WTC11 (cell line): ENCODE data around the gene BEND6. TPM values are rescaled to one million over a fixed set of nuclear protein-coding genes. Genes with fewer than 3 reads are reported as not detected.

ENCODE experiments used
- ATAC-seq: fragments of 200-7000 bp; cut with Tn5 transposase; 2 replicates; pipeline ENCODE4 v1.10.0; 2021; ENCODE audit warnings: mild to moderate bottlenecking, moderate library complexity
- CTCF ChIA-PET: fragments of 300-600 bp; sonication (Branson Sonifier 250); formaldehyde crosslinking; loops from one replicate; lab custom pipeline; 2021; ENCODE audit warnings: antibody characterized with exemption; lab: Charles Lee
- POLR2A ChIA-PET: fragments of 350-600 bp; sonication (Branson Sonifier 250); formaldehyde crosslinking; loops from one replicate; lab custom pipeline; 2021; ENCODE audit warnings: antibody characterized with exemption; lab: Charles Lee
- DNase-seq: peaks from one replicate; pipeline ENCODE4 v3.0.0; 2021; ENCODE audit warnings: low spot score
- H3K27ac Mint-ChIP-seq: 2 replicates; pipeline ENCODE4 v1.8.0; 2021; ENCODE audit warnings: mixed read lengths
- H3K27me3 Mint-ChIP-seq: 2 replicates; pipeline ENCODE4 v1.8.0; 2021; ENCODE audit warnings: low read depth, mild to moderate bottlenecking, moderate library complexity, mixed read lengths
- H3K36me3 Mint-ChIP-seq: 2 replicates; pipeline ENCODE4 v1.8.0; 2021; ENCODE audit warnings: mixed read lengths
- H3K4me1 Mint-ChIP-seq: 2 replicates; pipeline ENCODE4 v1.8.0; 2022; ENCODE audit warnings: mixed read lengths
- H3K4me3 Mint-ChIP-seq: 2 replicates; pipeline ENCODE4 v1.8.0; 2021; ENCODE audit warnings: mild to moderate bottlenecking, moderate library complexity, mixed read lengths
- H3K9me3 Mint-ChIP-seq: 2 replicates; pipeline ENCODE4 v1.8.0; 2021; ENCODE audit warnings: mixed read lengths
- CREB1 ChIP-seq: sonication (generic); formaldehyde crosslinking; IDR thresholded peaks from 2 replicates; pipeline ENCODE4 v1.8.0; 2023; ENCODE audit warnings: mild to moderate bottlenecking, missing genetic modification reagents
- ELF4 ChIP-seq: sonication (generic); formaldehyde crosslinking; IDR thresholded peaks from 2 replicates; pipeline ENCODE4 v1.8.1; 2022; ENCODE audit warnings: low read depth, mild to moderate bottlenecking, moderate library complexity, missing genetic modification reagents
- ETV6 ChIP-seq: sonication (generic); formaldehyde crosslinking; IDR thresholded peaks from 2 replicates; pipeline ENCODE4 v1.8.1; 2022; ENCODE audit warnings: mild to moderate bottlenecking, missing genetic modification reagents
- FOXP4 ChIP-seq: sonication (generic); formaldehyde crosslinking; IDR thresholded peaks from 2 replicates; pipeline ENCODE4 v1.8.0; 2022; ENCODE audit warnings: mild to moderate bottlenecking, missing genetic modification reagents
- GTF2I ChIP-seq: fragments of 250-450 bp; sonication (Bioruptor Pico); conservative IDR thresholded peaks from 2 replicates; pipeline ENCODE4 v1.4.0; 2021; ENCODE audit warnings: mild to moderate bottlenecking
- KAT7 ChIP-seq: sonication (generic); formaldehyde crosslinking; IDR thresholded peaks from 2 replicates; pipeline ENCODE4 v1.8.1; 2023; ENCODE audit warnings: missing genetic modification reagents, mild to moderate bottlenecking, borderline replicate concordance
- MLX ChIP-seq: sonication (generic); formaldehyde crosslinking; IDR thresholded peaks from 2 replicates; pipeline ENCODE4 v1.8.1; 2023; ENCODE audit warnings: mild to moderate bottlenecking, missing genetic modification reagents, moderate library complexity
- MYBL2 ChIP-seq: sonication (generic); formaldehyde crosslinking; IDR thresholded peaks from 2 replicates; pipeline ENCODE4 v1.8.1; 2023; ENCODE audit warnings: mild to moderate bottlenecking, moderate library complexity, missing genetic modification reagents
- NFATC4 ChIP-seq: fragments of 250-450 bp; sonication (Bioruptor Pico); IDR thresholded peaks from 2 replicates; pipeline ENCODE4 v1.9.0; 2021; ENCODE audit warnings: mild to moderate bottlenecking
- NR1H2 ChIP-seq: sonication (generic); formaldehyde crosslinking; IDR thresholded peaks from 2 replicates; pipeline ENCODE4 v1.9.0; 2021; ENCODE audit warnings: mild to moderate bottlenecking, moderate library complexity, missing genetic modification reagents
- PRDM15 ChIP-seq: sonication (generic); formaldehyde crosslinking; IDR thresholded peaks from 2 replicates; pipeline ENCODE4 v1.8.0; 2022; ENCODE audit warnings: missing genetic modification reagents
- PRRX2 ChIP-seq: fragments of 250-450 bp; sonication (Bioruptor Pico); IDR thresholded peaks from 2 replicates; pipeline ENCODE4 v1.8.0; 2021; ENCODE audit warnings: mild to moderate bottlenecking
- SMAD4 ChIP-seq: sonication (generic); formaldehyde crosslinking; IDR thresholded peaks from 2 replicates; pipeline ENCODE4 v1.8.0; 2022; ENCODE audit warnings: mild to moderate bottlenecking, missing genetic modification reagents
- TEAD4 ChIP-seq: sonication (generic); formaldehyde crosslinking; IDR thresholded peaks from 2 replicates; pipeline ENCODE4 v1.8.0; 2022; ENCODE audit warnings: mild to moderate bottlenecking, missing genetic modification reagents
- TP53 ChIP-seq: sonication (generic); formaldehyde crosslinking; IDR thresholded peaks from 2 replicates; pipeline ENCODE4 v1.8.1; 2023; ENCODE audit warnings: mild to moderate bottlenecking, missing genetic modification reagents
- ZNF121 ChIP-seq: sonication (generic); formaldehyde crosslinking; IDR thresholded peaks from 2 replicates; pipeline ENCODE4 v1.8.0; 2023; ENCODE audit warnings: missing genetic modification reagents
- ZNF219 ChIP-seq: sonication (generic); formaldehyde crosslinking; IDR thresholded peaks from 2 replicates; pipeline ENCODE4 v1.8.0; 2023; ENCODE audit warnings: missing genetic modification reagents, mild to moderate bottlenecking, borderline replicate concordance
- ZNF232 ChIP-seq: sonication (generic); formaldehyde crosslinking; IDR thresholded peaks from 2 replicates; pipeline ENCODE4 v1.8.0; 2022; ENCODE audit warnings: mild to moderate bottlenecking, missing genetic modification reagents
- ZNF416 ChIP-seq: fragments of 250-450 bp; sonication (Bioruptor Pico); IDR thresholded peaks from 2 replicates; pipeline ENCODE4 v1.9.0; 2021; ENCODE audit warnings: mild to moderate bottlenecking, inconsistent platforms
- total RNA-seq: library from RNA; stranded (reverse); gene quantifications from 3 replicates; pipeline ENCODE4 v1.2.3, GENCODE V29; 2021
- TF ChIP-seq, protein P1 (sequence below): fragments of 250-450 bp; sonication (Bioruptor Pico); IDR thresholded peaks from 2 replicates; pipeline ENCODE4 v1.8.0; 2021; ENCODE audit warnings: mild to moderate bottlenecking
- TF ChIP-seq, protein P2 (sequence below): sonication (generic); formaldehyde crosslinking; IDR thresholded peaks from 2 replicates; pipeline ENCODE4 v1.8.1; 2022; ENCODE audit warnings: low read depth, mild to moderate bottlenecking, moderate library complexity, missing genetic modification reagents, borderline replicate concordance
- TF ChIP-seq, protein P3 (sequence below): sonication (generic); formaldehyde crosslinking; conservative IDR thresholded peaks from 2 replicates; pipeline ENCODE4 v1.8.1; 2022; ENCODE audit warnings: mild to moderate bottlenecking, missing genetic modification reagents
- TF ChIP-seq, protein P4 (sequence below): sonication (generic); formaldehyde crosslinking; IDR thresholded peaks from 2 replicates; pipeline ENCODE4 v1.8.0; 2022; ENCODE audit warnings: mild to moderate bottlenecking, missing genetic modification reagents
- TF ChIP-seq, protein P5 (sequence below): sonication (generic); formaldehyde crosslinking; IDR thresholded peaks from 2 replicates; pipeline ENCODE4 v1.8.0; 2023; ENCODE audit warnings: missing genetic modification reagents, mild to moderate bottlenecking, borderline replicate concordance

The BEND6 gene
- total RNA-seq, 1 experiment from 2014 or later, result 1.5 TPM

DNA sequence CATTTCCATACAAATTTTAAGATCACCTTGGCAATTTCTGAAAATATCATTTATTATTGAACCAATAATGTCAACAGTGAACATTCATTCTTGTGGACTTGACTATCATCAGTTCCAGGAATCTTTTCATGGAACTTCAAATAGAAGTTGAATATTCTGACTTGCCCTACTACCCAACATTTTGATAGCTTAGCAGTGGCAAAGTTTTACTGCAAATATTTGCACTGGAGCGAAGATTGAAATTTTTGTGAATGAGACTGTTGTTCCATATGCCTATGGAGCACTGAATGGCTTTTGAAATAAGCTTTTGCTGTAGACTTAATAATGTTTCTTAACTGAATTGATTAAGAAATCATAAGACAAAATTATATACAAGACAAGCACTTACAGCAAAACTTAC is 23.6 kb downstream of the BEND6 start (continued):
- no peak for TF ChIP-seq PRDM15 (CRISPR knock-in tag)
- no peak for TF ChIP-seq KAT7 (CRISPR knock-in tag)
- TF ChIP-seq, protein P1, sequence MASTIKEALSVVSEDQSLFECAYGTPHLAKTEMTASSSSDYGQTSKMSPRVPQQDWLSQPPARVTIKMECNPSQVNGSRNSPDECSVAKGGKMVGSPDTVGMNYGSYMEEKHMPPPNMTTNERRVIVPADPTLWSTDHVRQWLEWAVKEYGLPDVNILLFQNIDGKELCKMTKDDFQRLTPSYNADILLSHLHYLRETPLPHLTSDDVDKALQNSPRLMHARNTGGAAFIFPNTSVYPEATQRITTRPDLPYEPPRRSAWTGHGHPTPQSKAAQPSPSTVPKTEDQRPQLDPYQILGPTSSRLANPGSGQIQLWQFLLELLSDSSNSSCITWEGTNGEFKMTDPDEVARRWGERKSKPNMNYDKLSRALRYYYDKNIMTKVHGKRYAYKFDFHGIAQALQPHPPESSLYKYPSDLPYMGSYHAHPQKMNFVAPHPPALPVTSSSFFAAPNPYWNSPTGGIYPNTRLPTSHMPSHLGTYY (CRISPR knock-in tag), result no peak
- TF ChIP-seq FOXP4 (CRISPR knock-in tag), result no peak
- TF ChIP-seq, protein P2, sequence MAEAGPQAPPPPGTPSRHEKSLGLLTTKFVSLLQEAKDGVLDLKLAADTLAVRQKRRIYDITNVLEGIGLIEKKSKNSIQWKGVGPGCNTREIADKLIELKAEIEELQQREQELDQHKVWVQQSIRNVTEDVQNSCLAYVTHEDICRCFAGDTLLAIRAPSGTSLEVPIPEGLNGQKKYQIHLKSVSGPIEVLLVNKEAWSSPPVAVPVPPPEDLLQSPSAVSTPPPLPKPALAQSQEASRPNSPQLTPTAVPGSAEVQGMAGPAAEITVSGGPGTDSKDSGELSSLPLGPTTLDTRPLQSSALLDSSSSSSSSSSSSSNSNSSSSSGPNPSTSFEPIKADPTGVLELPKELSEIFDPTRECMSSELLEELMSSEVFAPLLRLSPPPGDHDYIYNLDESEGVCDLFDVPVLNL, result no peak
- no peak for TF ChIP-seq ZNF232 (CRISPR knock-in tag)
- TF ChIP-seq SMAD4 (CRISPR knock-in tag), result no peak
- no peak for TF ChIP-seq ZNF121
- TF ChIP-seq NR1H2 (CRISPR knock-in tag), result no peak
- TF ChIP-seq ZNF219 (CRISPR knock-in tag), result no peak
- TF ChIP-seq CREB1 (CRISPR knock-in tag), result no peak
- TF ChIP-seq TEAD4, result no peak
- no peak for TF ChIP-seq ETV6 (CRISPR knock-in tag)
- TF ChIP-seq, protein P3, sequence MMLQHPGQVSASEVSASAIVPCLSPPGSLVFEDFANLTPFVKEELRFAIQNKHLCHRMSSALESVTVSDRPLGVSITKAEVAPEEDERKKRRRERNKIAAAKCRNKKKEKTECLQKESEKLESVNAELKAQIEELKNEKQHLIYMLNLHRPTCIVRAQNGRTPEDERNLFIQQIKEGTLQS (CRISPR knock-in tag), result no peak
- TF ChIP-seq, protein P4, sequence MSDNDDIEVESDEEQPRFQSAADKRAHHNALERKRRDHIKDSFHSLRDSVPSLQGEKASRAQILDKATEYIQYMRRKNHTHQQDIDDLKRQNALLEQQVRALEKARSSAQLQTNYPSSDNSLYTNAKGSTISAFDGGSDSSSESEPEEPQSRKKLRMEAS (CRISPR knock-in tag), result no peak
- TF ChIP-seq, all 79 proteins: peak for 0

- Mint-ChIP-seq H3K4me3 (no peak overlapping the region), H3K27me3 (no peaks in the 10 kb centered on the region), H3K36me3 (no peaks in the 10 kb centered on the region), H3K9me3 (no peaks in the 10 kb centered on the region), H3K4me1 (no peaks in the 10 kb centered on the region), H3K27ac (no peak overlapping the region)
- no peak for DNase-seq
- ChIA-PET POLR2A (no interaction called here), CTCF (interaction anchor here (1.0 to 1.4 kb wide), 3 partner anchors 11 to 82 kb away, joined by 5 read pairs; partner anchors contain the start of gene BEND6)
- ATAC-seq, result no peak
- no peak for TF ChIP-seq ELF4 (CRISPR knock-in tag)
- no peak for TF ChIP-seq PRRX2 (CRISPR knock-in tag)
- no peak for TF ChIP-seq NFATC4
- no peak for TF ChIP-seq MLX (CRISPR knock-in tag)
- no peak for TF ChIP-seq GTF2I (CRISPR knock-in tag)
- no peak for TF ChIP-seq ZNF121
- TF ChIP-seq KAT7 (CRISPR knock-in tag), result no peak
- TF ChIP-seq, protein P5, sequence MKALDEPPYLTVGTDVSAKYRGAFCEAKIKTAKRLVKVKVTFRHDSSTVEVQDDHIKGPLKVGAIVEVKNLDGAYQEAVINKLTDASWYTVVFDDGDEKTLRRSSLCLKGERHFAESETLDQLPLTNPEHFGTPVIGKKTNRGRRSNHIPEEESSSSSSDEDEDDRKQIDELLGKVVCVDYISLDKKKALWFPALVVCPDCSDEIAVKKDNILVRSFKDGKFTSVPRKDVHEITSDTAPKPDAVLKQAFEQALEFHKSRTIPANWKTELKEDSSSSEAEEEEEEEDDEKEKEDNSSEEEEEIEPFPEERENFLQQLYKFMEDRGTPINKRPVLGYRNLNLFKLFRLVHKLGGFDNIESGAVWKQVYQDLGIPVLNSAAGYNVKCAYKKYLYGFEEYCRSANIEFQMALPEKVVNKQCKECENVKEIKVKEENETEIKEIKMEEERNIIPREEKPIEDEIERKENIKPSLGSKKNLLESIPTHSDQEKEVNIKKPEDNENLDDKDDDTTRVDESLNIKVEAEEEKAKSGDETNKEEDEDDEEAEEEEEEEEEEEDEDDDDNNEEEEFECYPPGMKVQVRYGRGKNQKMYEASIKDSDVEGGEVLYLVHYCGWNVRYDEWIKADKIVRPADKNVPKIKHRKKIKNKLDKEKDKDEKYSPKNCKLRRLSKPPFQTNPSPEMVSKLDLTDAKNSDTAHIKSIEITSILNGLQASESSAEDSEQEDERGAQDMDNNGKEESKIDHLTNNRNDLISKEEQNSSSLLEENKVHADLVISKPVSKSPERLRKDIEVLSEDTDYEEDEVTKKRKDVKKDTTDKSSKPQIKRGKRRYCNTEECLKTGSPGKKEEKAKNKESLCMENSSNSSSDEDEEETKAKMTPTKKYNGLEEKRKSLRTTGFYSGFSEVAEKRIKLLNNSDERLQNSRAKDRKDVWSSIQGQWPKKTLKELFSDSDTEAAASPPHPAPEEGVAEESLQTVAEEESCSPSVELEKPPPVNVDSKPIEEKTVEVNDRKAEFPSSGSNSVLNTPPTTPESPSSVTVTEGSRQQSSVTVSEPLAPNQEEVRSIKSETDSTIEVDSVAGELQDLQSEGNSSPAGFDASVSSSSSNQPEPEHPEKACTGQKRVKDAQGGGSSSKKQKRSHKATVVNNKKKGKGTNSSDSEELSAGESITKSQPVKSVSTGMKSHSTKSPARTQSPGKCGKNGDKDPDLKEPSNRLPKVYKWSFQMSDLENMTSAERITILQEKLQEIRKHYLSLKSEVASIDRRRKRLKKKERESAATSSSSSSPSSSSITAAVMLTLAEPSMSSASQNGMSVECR (CRISPR knock-in tag), result no peak
- no peak for TF ChIP-seq ZNF416 (CRISPR knock-in tag)
- no peak for TF ChIP-seq MYBL2
- no peak for TF ChIP-seq TP53 (CRISPR knock-in tag)
Measured at GRCh38 chr6:56984361-56984760, 29.5 kb downstream of the BEND6 start.
